Measurements from ENCODE around the gene ANGEL2.
"Not testable (repeated sequence)": the region's sequence is repeated elsewhere in the genome, so short reads cannot be mapped to it uniquely, and the experiment has no call there.

Gene ANGEL2

DNA sequence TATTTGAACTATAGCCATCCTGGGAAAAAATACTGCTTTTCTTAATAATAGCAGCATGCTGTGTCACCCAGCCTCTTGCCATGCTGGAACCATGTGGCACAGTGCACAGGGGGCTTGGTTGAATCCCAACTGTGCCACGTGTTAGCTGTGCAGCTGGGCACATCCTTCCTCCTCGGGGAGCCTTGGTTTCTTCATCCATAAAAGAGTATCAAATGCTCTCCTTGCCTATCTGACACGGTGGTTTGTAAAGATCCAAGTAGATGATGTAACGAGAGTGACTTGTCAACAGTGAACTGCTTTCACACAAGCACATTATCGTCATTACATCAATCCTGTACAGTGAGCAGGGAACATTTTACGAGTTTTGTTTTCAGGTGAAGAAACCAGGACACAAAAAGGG is 41.0 kb downstream of the ANGEL2 start:
- no peak for DNase-seq

- DNase-seq, result no peak
Observed at GRCh38 chr1:212973899-212974298, 41.8 kb downstream of the ANGEL2 start.

GRCh38 chr1:212973426-212973825 is 42.2 kb downstream of the ANGEL2 start:
- no peak for DNase-seq

DNA sequence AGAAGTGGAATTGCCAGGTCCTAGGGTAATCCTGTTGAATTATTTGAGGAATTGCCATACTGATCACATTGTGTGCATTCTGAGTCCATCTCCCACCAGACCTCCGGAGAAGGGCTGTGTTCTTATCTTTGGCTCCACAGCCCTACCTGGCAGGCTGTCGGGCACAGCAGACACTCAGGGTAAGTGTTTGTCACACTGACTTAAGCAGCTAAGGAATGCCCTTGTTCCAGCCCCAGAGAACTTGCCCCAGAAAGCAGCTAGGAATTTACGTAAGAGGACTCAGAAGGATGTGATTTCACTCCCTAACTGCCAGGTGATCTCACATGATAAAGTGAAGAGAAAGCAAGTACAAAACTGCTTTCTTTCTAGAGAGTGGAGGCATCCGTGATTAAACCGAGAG is 44.4 kb downstream of the ANGEL2 start:
- no peak for DNase-seq

- DNase-seq, result no peak
Observed at GRCh38 chr1:212970085-212970484, 45.6 kb downstream of the ANGEL2 start.

- no peak for DNase-seq
Observed at GRCh38 chr1:212968368-212968863, 47.3 kb downstream of the ANGEL2 start.

- DNase-seq, result no peak
Observed at GRCh38 chr1:212967801-212968200, 47.9 kb downstream of the ANGEL2 start.

DNA sequence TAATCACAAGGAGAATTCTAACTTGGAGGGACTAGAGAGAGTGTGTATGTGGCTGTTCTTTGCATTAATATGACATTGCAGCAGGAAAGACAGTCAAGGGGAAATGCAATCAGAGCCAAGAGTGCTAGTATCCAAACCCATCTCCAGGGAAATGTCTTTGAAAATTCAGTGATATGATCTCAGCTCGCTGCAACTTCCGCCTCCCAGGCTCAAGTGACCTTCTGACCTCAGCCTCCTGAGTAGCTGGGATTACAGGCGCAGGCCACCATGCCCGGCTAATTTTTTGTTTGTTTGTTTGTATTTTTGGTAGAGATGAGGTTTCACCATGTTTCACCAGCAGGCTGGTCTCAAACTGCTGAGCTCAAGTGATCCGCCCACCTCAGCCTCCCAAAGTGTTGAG is 49.1 kb downstream of the ANGEL2 start:
- no peak for DNase-seq

GRCh38 chr1:212964993-212965392 is 50.7 kb downstream of the ANGEL2 start:
- DNase-seq, result not testable (repeated sequence)

DNA sequence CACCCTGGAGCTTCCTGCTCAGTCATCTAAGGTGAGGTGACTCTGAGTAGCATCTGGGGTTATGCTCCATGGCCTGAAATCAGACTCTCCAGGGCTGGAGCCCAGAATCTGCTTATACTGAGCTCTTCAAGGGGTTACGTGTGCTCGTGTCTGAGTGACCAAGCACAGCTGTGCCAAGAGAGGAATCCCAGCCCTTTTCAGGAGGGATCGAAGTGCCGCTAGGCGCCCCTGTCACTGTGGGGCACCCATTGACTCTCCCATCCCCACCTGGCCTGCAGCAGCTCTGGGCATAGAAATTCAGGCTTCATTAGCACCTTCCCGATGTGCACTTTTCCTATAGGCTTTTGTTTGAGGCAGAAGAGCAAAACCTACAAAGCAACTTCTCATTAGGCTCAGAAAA is 51.6 kb downstream of the ANGEL2 start:
- no peak for DNase-seq

- DNase-seq, result no peak
Observed at GRCh38 chr1:212962509-212962908, 53.2 kb downstream of the ANGEL2 start.

GRCh38 chr1:212960932-212961331 is 54.7 kb downstream of the ANGEL2 start:
- DNase-seq, result no peak

DNA sequence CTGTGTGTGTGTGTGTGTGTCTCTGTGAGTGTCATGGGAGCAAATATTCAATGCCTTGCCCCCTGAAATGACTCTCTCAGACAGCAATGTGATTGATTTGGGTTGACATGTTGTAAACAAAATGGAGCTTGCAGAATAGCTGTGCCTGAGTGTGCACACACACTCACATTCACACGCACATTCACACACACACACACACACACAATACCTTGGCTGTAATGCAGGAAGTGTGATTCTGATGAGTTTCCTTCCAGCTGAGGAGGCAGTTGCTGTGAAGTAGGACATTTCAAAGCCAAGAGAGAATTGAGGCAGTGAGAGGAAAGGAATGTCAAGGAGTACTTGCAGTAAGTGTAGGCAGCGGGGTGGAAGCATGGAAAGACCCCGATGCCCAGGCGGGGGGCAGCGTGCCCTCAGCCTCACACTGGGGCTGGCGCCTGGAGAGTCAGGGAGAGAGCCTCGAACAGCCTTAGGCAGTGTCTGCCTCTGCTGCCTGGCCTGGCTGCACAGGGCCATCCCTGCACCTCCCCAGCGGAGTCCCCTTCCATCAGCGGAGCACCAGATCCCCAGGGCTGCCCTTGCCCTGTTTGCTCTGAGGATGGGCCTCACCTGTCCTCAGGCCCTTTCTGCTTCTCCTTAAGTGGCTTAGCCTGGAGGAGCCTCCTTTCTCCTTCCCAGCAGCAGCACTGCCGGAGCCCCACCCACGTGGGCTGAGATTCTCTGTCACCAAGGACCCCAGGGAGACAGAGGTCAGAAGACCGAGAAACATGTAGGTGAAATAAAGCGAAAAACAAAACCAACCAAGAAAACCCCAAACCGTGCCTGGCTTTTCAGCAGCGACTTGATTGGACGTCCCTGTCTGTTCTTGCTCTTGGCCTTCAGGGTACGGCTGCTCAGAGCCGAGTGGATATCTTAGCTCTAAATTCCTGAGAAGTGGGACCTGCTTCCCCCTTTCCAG is 56.1 kb downstream of the ANGEL2 start:
- no peak for DNase-seq

DNA sequence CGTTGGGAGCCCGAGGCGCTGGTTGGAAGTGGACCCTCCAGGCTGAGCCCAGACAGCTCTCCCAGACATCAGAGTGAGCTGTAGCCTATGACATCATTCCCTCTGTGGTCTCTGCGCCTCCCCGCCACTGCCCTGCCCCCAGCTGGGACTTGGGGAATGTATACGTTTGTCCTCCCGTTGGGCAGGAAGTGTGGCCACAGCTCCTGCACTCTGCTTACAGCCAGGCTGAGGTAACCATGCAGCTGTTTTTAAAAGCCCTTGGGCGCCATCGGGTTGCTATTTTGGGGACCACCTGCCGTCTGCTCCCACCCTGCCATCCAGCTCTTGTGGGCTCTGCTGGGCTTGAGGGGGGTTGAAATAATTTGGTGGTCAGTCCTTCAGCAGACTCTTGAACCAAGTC is 57.5 kb downstream of the ANGEL2 start:
- DNase-seq, result no peak

DNA sequence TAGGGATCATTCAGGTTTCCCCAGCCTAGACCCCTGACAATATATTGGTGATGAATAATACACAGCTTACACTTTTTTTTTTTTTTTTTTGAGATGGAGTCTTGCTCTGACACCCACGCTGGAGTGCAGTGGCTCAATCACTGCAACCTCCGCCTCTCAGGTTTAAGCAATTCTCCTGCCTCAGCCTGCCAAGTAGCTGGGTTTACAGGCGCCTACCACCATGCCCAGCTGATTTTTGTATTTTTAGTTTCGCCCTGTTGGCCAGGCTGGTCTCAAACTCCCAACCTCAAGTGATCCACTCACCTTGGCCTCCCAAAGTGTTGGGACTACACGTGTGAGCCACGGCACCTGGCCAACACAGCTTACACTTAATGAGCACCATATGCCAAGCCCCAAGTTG is 58.1 kb downstream of the ANGEL2 start:
- no peak for DNase-seq

DNA sequence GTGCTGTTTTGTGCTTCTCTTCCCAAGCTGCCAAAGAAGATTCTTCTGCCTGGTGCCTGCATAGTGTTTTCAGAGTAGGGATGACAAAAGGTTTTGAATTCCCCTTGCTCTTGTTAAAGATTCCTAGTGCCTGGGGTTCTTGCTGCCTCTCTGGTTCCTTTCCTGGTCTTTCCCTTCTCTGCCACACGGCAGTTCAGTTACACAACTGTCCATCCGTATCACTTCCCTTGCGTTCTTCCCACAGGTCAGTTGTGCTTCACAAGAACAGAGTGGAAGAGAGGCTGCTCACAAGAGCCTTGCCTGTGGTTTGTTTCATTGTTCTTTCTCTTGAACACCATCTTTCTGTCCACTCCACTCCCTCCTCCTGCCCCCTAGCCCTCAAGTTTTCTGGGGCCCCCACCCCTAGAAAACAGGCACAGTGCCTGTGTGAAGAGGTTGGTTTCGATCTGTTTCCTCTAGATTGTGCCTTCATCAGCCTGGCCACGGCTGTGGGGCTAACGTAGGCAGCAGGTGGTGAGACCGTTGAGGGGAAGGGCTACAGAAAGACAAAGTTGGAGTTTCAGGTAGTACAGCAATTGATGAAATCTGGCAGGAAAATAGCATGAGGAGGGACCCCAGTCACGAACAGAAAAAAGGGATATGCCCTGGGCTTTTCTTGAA is 59.6 kb downstream of the ANGEL2 start:
- DNase-seq, result no peak

GRCh38 chr1:212955098-212955497 is 60.6 kb downstream of the ANGEL2 start:
- DNase-seq, result no peak

- DNase-seq, result no peak
Observed at GRCh38 chr1:212954514-212954913, 61.2 kb downstream of the ANGEL2 start.

DNA sequence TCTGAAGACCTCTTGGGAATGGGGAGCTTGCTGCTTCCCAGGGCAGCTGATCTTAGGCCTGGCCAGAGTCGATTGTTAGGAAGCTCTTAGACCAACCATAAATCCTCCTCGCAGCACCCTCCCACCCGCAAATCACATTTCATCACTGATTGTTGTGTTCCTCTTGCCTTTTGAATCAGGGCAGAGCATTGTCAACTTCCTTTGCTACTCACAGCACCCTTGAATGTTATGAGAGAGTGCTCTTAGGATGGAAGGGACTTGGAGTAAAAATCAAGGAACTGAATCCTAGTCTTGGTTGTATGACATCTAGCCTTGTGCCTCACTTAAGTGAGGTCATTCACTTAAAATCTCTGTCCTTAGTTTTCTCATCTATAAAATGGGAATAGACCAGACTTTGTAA is 62.3 kb downstream of the ANGEL2 start:
- no peak for DNase-seq

GRCh38 chr1:212952641-212952976 is 63.1 kb downstream of the ANGEL2 start:
- no peak for DNase-seq

DNA sequence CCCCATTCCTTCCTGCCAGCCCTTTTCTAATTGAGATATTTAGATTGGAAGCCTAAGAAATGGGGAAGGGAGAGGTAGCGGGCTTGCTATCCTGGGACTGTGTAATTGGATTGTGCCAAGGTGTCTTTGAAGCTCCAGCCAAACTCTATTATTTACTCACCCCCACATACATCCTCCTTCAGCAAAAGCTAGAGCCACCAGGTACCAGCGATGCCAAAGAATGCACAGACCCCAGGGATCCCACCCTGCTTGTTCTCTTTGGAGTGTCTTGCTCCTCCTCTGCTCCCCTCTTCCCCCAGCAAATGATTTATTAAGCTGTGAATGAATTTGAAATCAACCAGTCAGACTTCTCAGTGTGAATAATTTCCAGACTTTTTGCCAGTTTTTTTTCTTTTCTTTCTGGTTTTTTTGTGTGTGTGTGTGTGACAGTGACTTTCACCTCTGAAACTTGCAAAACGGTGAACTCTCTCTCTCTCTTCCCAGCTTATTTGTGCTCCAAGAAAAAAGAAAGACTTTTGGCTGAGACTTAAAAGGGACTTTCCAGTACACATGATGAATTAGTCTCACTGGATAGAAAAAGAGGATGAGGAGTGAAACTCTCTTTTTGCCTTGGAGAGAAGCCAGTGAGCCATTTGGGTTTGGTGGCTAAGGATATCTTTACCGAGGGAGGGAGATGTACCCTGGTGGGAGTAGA is 63.6 kb downstream of the ANGEL2 start:
- DNase-seq, result no peak

DNA sequence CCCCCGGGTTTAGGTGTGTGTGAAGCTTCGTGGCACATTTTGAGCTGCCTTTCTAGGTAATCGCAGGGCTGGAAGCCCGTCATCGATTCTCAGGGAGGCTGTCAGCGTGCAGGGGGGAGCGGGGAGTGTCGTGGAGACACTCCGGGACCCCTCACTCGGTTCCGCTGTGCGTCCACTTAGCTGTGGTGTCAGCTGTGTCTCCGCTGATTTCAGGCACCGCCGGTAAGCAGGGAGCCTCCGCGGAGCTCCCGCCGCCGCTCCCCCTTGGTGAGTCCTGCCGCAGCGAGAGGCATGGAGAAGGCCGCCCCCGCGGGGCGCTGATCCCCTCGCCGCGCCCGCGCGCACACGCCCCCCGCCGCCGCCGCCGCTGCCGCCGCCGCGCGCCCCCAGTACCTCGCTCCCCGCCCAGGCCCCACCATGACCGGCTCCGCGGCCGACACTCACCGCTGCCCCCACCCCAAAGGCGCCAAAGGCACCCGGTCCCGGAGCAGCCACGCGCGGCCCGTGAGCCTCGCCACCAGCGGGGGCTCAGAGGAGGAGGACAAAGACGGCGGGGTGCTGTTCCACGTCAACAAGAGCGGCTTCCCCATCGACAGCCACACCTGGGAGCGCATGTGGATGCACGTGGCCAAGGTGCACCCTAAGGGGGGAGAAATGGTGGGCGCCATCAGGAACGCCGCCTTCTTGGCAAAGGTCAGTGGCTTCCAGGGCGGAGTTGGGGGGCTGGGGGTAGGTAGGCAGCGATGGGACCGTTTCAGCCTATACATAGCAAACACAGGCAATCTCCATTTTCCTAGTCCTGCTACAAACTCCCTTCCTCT is 64.3 kb downstream of the ANGEL2 start:
- DNase-seq, result no peak
